Activated naive CD8-positive, alpha-beta T cell treated with anti-CD3 and anti-CD28 coated beads for 36 hours (primary cell): ENCODE results near the gene SLC7A5. TPM values are rescaled to one million over a fixed set of nuclear protein-coding genes. Genes with fewer than 3 reads are reported as not detected.
A peak's percentile ranks its signal among the peaks of the same experiment; 100 is the strongest.
"Not testable (repeated sequence)": the region's sequence is repeated elsewhere in the genome, so short reads cannot be mapped to it uniquely, and the experiment has no call there.

Experiments used
- DNase-seq: peaks from one replicate; pipeline ENCODE4 v3.0.0; 2021
- H3K27ac Mint-ChIP-seq: one replicate; pipeline ENCODE4 v1.8.0; 2022; ENCODE audit warnings: mild to moderate bottlenecking, moderate library complexity, mixed read lengths
- H3K27me3 Mint-ChIP-seq: one replicate; pipeline ENCODE4 v1.8.0; 2022; ENCODE audit warnings: mild to moderate bottlenecking, mixed read lengths
- H3K36me3 Mint-ChIP-seq: one replicate; pipeline ENCODE4 v1.8.0; 2021; ENCODE audit warnings: mild to moderate bottlenecking, mixed read lengths
- H3K4me1 Mint-ChIP-seq: one replicate; pipeline ENCODE4 v1.8.0; 2021; ENCODE audit warnings: mixed read lengths
- H3K4me3 Mint-ChIP-seq: one replicate; pipeline ENCODE4 v1.8.0; 2022; ENCODE audit warnings: mild to moderate bottlenecking, moderate library complexity, mixed read lengths
- H3K9me3 Mint-ChIP-seq: one replicate; pipeline ENCODE4 v1.8.0; 2022; ENCODE audit warnings: mixed read lengths
- total RNA-seq, 2 experiments: library from RNA; stranded (reverse); gene quantifications; one replicate each; pipeline ENCODE4 v1.2.3, GENCODE V29; 2021

The SLC7A5 gene
- total RNA-seq, 2 experiments from 2014 or later: 298 to 301 TPM

- peaks cover 10% of the 10 kb centered on the region for H3K4me1 Mint-ChIP-seq
- no peak for DNase-seq
- H3K4me3 Mint-ChIP-seq: no peak overlapping the region
- H3K27me3 Mint-ChIP-seq: no peaks in the 10 kb centered on the region
- H3K27ac Mint-ChIP-seq: no peak overlapping the region
- H3K36me3 Mint-ChIP-seq: no peaks in the 10 kb centered on the region
- no peaks in the 10 kb centered on the region for H3K9me3 Mint-ChIP-seq
These were observed 67.5 kb downstream of the SLC7A5 start for GRCh38 chr16:87801679-87802259.

DNA sequence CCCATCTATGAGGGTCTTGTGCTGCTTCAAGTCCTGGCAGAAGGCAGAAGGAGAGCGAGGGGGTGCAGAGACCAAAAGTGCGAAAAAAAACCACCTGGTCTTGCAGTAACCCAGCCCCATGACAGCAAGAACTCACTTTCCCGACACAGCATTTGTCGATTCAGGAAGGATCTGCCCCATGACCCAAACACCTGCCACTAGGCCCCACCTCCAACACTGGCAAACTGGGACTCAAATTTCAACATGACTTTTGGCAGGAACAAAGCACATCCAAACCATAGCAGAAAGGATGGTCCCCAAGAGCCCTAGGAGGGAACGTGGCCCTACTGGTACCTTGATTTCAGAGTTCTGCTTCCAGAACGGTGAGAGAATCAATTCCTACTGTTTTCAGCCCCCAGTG is 68.8 kb downstream of the SLC7A5 start:
- DNase-seq: no peak
- H3K9me3 Mint-ChIP-seq: no peaks in the 10 kb centered on the region
- no peaks in the 10 kb centered on the region for H3K36me3 Mint-ChIP-seq
- no peak overlapping the region for H3K4me3 Mint-ChIP-seq
- no peaks in the 10 kb centered on the region for H3K27me3 Mint-ChIP-seq
- H3K4me1 Mint-ChIP-seq: no peaks in the 10 kb centered on the region
- H3K27ac Mint-ChIP-seq: no peak overlapping the region

DNA sequence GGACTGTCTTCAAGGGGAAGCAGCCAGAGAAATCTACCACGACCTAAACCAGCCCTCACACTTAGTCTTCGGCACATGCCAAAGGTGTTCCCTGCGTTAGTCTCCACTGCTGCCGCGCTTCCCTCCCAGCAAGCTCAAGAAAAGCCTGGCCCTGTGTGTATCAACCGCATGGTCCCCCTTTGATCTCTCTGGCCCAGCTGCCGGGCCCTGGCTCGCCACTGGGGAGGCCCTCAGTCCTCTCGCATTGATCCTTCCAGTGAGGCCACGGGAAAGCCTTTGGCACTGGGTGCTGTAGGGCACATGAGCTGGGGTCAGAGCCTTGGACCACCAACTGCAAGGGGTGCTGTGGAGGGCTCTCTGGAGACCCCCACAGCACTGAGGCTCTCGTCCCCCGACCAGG is 74.0 kb downstream of the SLC7A5 start:
- no peak overlapping the region for H3K4me3 Mint-ChIP-seq
- H3K27ac Mint-ChIP-seq: no peak overlapping the region
- no peaks in the 10 kb centered on the region for H3K9me3 Mint-ChIP-seq
- H3K36me3 Mint-ChIP-seq: no peaks in the 10 kb centered on the region
- H3K27me3 Mint-ChIP-seq: no peaks in the 10 kb centered on the region
- no peak for DNase-seq
- H3K4me1 Mint-ChIP-seq: no peaks in the 10 kb centered on the region

DNA sequence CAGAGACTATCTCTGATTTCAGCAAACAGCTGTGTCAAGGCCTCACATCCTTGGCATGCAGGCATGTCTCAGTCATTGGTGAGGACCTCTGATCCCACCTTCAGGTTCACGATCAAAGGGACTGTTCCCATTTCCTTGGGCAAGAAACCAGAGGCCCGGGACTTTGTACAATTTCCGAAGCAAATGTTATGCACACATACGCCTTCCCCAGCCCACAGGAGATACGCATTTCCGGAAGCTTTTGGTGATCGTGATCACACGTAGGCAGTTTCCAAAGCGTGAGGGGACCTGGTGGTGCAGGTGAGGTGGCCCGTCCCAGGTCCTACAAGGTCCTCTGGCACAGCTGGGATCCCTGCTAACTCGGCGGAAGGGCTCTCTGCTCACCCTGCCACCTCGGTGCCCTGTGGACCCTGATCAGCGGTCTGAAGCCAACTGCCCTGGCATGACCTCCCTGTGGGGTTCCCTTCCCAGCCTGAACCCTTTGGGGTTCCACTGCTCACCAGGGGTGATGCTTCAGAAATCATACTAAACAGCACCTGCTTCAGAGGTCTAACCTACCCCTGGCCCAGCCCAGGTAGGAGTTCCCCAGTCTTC is 74.7 kb downstream of the SLC7A5 start:
- Mint-ChIP-seq H3K9me3 (no peaks in the 10 kb centered on the region), H3K4me3 (no peak overlapping the region), H3K36me3 (no peaks in the 10 kb centered on the region), H3K27me3 (no peaks in the 10 kb centered on the region), H3K27ac (no peak overlapping the region), H3K4me1 (no peaks in the 10 kb centered on the region)
- DNase-seq: no peak

- no peaks in the 10 kb centered on the region for H3K9me3 Mint-ChIP-seq
- H3K27ac Mint-ChIP-seq: no peak overlapping the region
- H3K36me3 Mint-ChIP-seq: no peaks in the 10 kb centered on the region
- H3K4me1 Mint-ChIP-seq: peaks cover 2% of the 10 kb centered on the region
- no peak overlapping the region for H3K4me3 Mint-ChIP-seq
- DNase-seq: no peak
- H3K27me3 Mint-ChIP-seq: no peaks in the 10 kb centered on the region
These were observed 77.1 kb downstream of the SLC7A5 start for GRCh38 chr16:87792205-87792565.

DNA sequence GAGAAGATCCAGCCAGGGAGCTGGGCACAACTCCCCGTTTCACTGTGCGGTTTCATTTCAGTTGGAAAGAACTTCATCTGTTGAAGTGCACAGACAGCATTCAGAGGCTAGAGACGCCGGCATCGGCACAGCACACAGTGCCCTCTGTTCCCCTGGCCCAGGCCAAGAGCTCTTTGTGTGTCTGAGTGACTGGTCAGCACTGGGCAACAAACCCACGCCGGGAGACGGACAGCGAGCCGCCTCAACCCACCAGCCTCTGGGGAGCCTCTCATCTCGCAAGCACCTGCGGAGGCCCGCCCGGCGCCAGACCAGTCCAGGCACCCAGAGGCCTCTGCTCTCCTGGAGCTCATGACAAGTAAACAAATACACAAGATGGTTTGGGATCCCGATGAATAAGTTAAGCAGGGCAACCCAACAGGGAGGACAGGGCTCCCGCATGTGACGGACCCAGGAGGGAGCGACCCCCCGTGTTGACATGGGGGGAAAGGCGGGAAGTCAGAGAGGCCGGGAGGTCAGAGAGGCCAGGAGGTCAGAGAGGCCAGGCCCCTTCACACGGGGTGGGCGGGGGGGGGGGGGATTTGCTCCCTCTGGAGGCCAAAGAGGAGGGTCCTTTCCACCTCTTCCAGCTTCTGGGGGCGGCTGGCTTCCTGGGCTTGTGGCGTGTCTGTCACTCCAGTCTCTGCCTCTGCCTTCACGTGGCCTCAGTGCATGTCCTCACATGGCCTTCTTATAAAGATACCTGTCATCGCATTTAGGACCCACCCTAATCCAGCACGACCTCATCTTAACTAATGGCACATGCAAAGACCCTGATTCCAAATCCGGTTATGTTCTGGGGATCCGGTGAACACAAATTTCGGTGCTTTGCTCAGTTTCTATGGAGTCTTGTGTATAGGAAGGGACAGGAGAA is 77.8 kb downstream of the SLC7A5 start:
- no peaks in the 10 kb centered on the region for H3K36me3 Mint-ChIP-seq
- no peak overlapping the region for H3K27ac Mint-ChIP-seq
- H3K27me3 Mint-ChIP-seq: no peaks in the 10 kb centered on the region
- H3K9me3 Mint-ChIP-seq: no peaks in the 10 kb centered on the region
- no peak overlapping the region for H3K4me3 Mint-ChIP-seq
- no peak for DNase-seq
- H3K4me1 Mint-ChIP-seq: peaks cover 2% of the 10 kb centered on the region

- Mint-ChIP-seq H3K9me3 (no peaks in the 10 kb centered on the region), H3K27me3 (no peaks in the 10 kb centered on the region), H3K36me3 (no peaks in the 10 kb centered on the region), H3K4me1 (peaks cover 2% of the 10 kb centered on the region), H3K27ac (no peak overlapping the region), H3K4me3 (no peak overlapping the region)
- no peak for DNase-seq
These were observed 78.8 kb downstream of the SLC7A5 start for GRCh38 chr16:87790292-87791100.

GRCh38 chr16:87789437-87790291 is 79.6 kb downstream of the SLC7A5 start:
- Mint-ChIP-seq H3K27ac (no peak overlapping the region), H3K4me3 (no peak overlapping the region), H3K27me3 (no peaks in the 10 kb centered on the region), H3K9me3 (no peaks in the 10 kb centered on the region), H3K36me3 (no peaks in the 10 kb centered on the region), H3K4me1 (peaks cover 2% of the 10 kb centered on the region)
- DNase-seq: no peak

- not testable (repeated sequence) for H3K4me3 Mint-ChIP-seq, H3K27me3 Mint-ChIP-seq, H3K36me3 Mint-ChIP-seq, H3K27ac Mint-ChIP-seq, DNase-seq, H3K9me3 Mint-ChIP-seq, H3K4me1 Mint-ChIP-seq
These were observed 80.4 kb downstream of the SLC7A5 start for GRCh38 chr16:87788730-87789436.

DNA sequence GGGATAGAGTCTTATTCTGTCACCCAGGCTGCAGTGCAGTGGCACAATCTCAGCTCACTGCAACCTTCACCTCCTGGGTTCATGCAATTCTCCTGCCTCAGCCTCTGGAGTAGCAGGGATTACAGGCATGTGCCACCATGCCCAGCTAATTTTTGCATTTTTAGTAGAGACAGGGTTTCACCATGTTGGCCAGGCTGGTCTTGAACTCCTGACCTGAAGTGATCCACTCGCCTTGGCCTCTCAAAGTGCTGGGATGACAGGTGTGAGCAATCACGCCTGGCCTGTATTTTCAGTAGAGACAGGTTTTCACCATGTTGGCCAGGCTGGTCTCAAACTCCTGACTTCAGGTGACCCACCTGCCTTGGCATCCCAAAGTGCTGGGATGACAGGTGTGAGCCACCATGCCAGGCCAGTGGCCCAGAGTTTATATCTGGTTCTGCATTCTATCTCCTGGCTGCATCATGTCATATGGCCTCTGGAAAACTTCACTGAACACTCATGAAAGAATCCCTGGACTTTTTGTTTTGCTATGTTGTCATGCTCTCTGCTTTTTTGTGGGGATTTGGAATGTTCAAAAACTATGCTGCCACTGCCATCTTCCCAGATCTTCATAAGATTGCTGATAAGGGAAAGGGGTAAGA is 81.7 kb downstream of the SLC7A5 start:
- not testable (repeated sequence) for H3K27ac Mint-ChIP-seq, H3K4me3 Mint-ChIP-seq, H3K36me3 Mint-ChIP-seq, H3K9me3 Mint-ChIP-seq, H3K4me1 Mint-ChIP-seq, DNase-seq, H3K27me3 Mint-ChIP-seq

GRCh38 chr16:87784812-87785211 is 84.5 kb downstream of the SLC7A5 start:
- peaks cover 2% of the 10 kb centered on the region for H3K36me3 Mint-ChIP-seq
- no peak overlapping the region for H3K27ac Mint-ChIP-seq
- H3K4me1 Mint-ChIP-seq: peaks cover 19% of the 10 kb centered on the region

GRCh38 chr16:87782033-87782432 is 87.3 kb downstream of the SLC7A5 start:
- Mint-ChIP-seq H3K4me1 (peaks cover 38% of the 10 kb centered on the region), H3K36me3 (peaks cover 7% of the 10 kb centered on the region), H3K4me3 (no peak overlapping the region), H3K27ac (no peak overlapping the region), H3K27me3 (no peaks in the 10 kb centered on the region), H3K9me3 (no peaks in the 10 kb centered on the region)
- no peak for DNase-seq

More at GRCh38 chr16:87784812-87785211, 84.5 kb downstream of the SLC7A5 start:
- Mint-ChIP-seq H3K27me3 (no peaks in the 10 kb centered on the region), H3K9me3 (no peaks in the 10 kb centered on the region), H3K4me3 (no peak overlapping the region)
- DNase-seq: no peak

GRCh38 chr16:87780385-87780989 is 88.8 kb downstream of the SLC7A5 start:
- no peaks in the 10 kb centered on the region for H3K27me3 Mint-ChIP-seq
- peaks cover 7% of the 10 kb centered on the region for H3K36me3 Mint-ChIP-seq
- DNase-seq: peak; percentile 66
- peak overlapping the region; percentile 61 for H3K4me3 Mint-ChIP-seq
- no peaks in the 10 kb centered on the region for H3K9me3 Mint-ChIP-seq
- peaks cover 40% of the 10 kb centered on the region for H3K4me1 Mint-ChIP-seq
- H3K27ac Mint-ChIP-seq: peak overlapping the region; percentile 100
